ENCODE results near the gene GLCCI1. TPM values are rescaled to one million over a fixed set of nuclear protein-coding genes. Genes with fewer than 3 reads are reported as not detected.

Gene GLCCI1
- polyA plus RNA-seq, 1 donor from 2014 or later: 37.2 TPM

GRCh38 chr7:8120390-8121058, 151.9 kb downstream of the GLCCI1 start:
- H3K9me3 ChIP-seq (ENCODE audit: low read length): no peaks in the 10 kb centered on the region
- peak overlapping the region; percentile 29 for H3K9ac ChIP-seq (ENCODE audit: low read length)
- no peaks in the 10 kb centered on the region for H3K36me3 ChIP-seq (ENCODE audit: insufficient read depth, low read length)

GRCh38 chr7:8121243-8121642, 152.6 kb downstream of the GLCCI1 start:
- peak overlapping the region; percentile 80 for H3K27ac ChIP-seq (ENCODE audit: low read length)
- peak overlapping the region; percentile 30 for H3K4me3 ChIP-seq (ENCODE audit: low read length)
- no peaks in the 10 kb centered on the region for H4K20me1 ChIP-seq (ENCODE audit: insufficient read depth)
- H3F3A ChIP-seq (ENCODE audit: insufficient read depth, low read length, poor library complexity, severe bottlenecking): no peaks in the 10 kb centered on the region
- H3K4me2 ChIP-seq (ENCODE audit: low read length): no peak overlapping the region
- H2AFZ ChIP-seq (ENCODE audit: low read depth, low read length): no peak overlapping the region
- H3K9ac ChIP-seq (ENCODE audit: low read length): peak overlapping the region; percentile 29
- no peaks in the 10 kb centered on the region for H3K9me3 ChIP-seq (ENCODE audit: low read length)
- H3K79me2 ChIP-seq (replicated peaks; ENCODE audit: insufficient read depth, low read length): no peaks in the 10 kb centered on the region
- no peaks in the 10 kb centered on the region for H3K36me3 ChIP-seq (ENCODE audit: insufficient read depth, low read length)
- H3K9me2 ChIP-seq (ENCODE audit: insufficient read depth, low read length): no peaks in the 10 kb centered on the region
- H3K27me3 ChIP-seq (ENCODE audit: insufficient read depth, low read depth, low read length): no peaks in the 10 kb centered on the region
- TF ChIP-seq TAF1 (IDR thresholded peaks at IDR 0.05; ENCODE audit: low read depth): no peak
- no peak for TF ChIP-seq CTCF (IDR thresholded peaks at IDR 0.05; ENCODE audit: poor library complexity, severe bottlenecking)
- peak; percentile 86 for TF ChIP-seq EP300 (conservative IDR thresholded peaks at IDR 0.05; ENCODE audit: poor library complexity, severe bottlenecking)
- TF ChIP-seq EZH2 (IDR thresholded peaks at IDR 0.05; ENCODE audit: borderline replicate concordance, insufficient read depth, low read length, poor library complexity, severe bottlenecking): no peak
- no peak for TF ChIP-seq SMC3 (conservative IDR thresholded peaks at IDR 0.05; ENCODE audit: poor library complexity)
- peak; percentile 30 for TF ChIP-seq RAD21 (conservative IDR thresholded peaks at IDR 0.05)
- TF ChIP-seq MXI1 (conservative IDR thresholded peaks at IDR 0.05; ENCODE audit: poor library complexity, severe bottlenecking): peak; percentile 17
- TF ChIP-seq POLR2AphosphoS5 (IDR thresholded peaks at IDR 0.05): peak; percentile 78

More at GRCh38 chr7:8120390-8121058, 151.9 kb downstream of the GLCCI1 start:
- H3K79me2 ChIP-seq (replicated peaks; ENCODE audit: insufficient read depth, low read length): no peaks in the 10 kb centered on the region
- no peaks in the 10 kb centered on the region for H3F3A ChIP-seq (ENCODE audit: insufficient read depth, low read length, poor library complexity, severe bottlenecking)
- no peaks in the 10 kb centered on the region for H3K27me3 ChIP-seq (ENCODE audit: insufficient read depth, low read depth, low read length)
- H3K4me2 ChIP-seq (ENCODE audit: low read length): no peak overlapping the region
- H3K9me2 ChIP-seq (ENCODE audit: insufficient read depth, low read length): no peaks in the 10 kb centered on the region
- no peaks in the 10 kb centered on the region for H4K20me1 ChIP-seq (ENCODE audit: insufficient read depth)
- peak overlapping the region; percentile 22 for H3K4me3 ChIP-seq (ENCODE audit: low read length)
- TF ChIP-seq SMC3 (conservative IDR thresholded peaks at IDR 0.05; ENCODE audit: poor library complexity): no peak
- TF ChIP-seq EZH2 (IDR thresholded peaks at IDR 0.05; ENCODE audit: borderline replicate concordance, insufficient read depth, low read length, poor library complexity, severe bottlenecking): no peak
- no peak for TF ChIP-seq TAF1 (IDR thresholded peaks at IDR 0.05; ENCODE audit: low read depth)
- no peak for TF ChIP-seq REST (IDR thresholded peaks at IDR 0.05; ENCODE audit: borderline replicate concordance)
- no peak for TF ChIP-seq RAD21 (conservative IDR thresholded peaks at IDR 0.05)
- TF ChIP-seq POLR2AphosphoS5 (IDR thresholded peaks at IDR 0.05): no peak
- no peak for TF ChIP-seq CTCF (IDR thresholded peaks at IDR 0.05; ENCODE audit: poor library complexity, severe bottlenecking)
- no peak for TF ChIP-seq MXI1 (conservative IDR thresholded peaks at IDR 0.05; ENCODE audit: poor library complexity, severe bottlenecking)
- no peak for TF ChIP-seq EP300 (conservative IDR thresholded peaks at IDR 0.05; ENCODE audit: poor library complexity, severe bottlenecking)
- no peak overlapping the region for H2AFZ ChIP-seq (ENCODE audit: low read depth, low read length)
- H3K27ac ChIP-seq (ENCODE audit: low read length): peak overlapping the region; percentile 80
